ENCODE results near the gene NGF. TPM values are rescaled to one million over a fixed set of nuclear protein-coding genes. Genes with fewer than 3 reads are reported as not detected.
"Not testable (repeated sequence)": the region's sequence is repeated elsewhere in the genome, so short reads cannot be mapped to it uniquely, and the experiment has no call there.

The NGF gene
- total and polyA plus RNA-seq, 3 experiments from 2014 or later: not detected

- peaks cover 3 to 5% of the 10 kb centered on the region in 2 donors for H3K27me3 Mint-ChIP-seq
- ChIA-PET CTCF (no interaction called here), POLR2A (no interaction called here)
- H3K4me1 ChIP-seq (ENCODE audit: insufficient read depth, low read length): no peaks in the 10 kb centered on the region
- H3K9me3 ChIP-seq (ENCODE audit: low read length): no peaks in the 10 kb centered on the region
- H3K4me1 Mint-ChIP-seq: no peaks in the 10 kb centered on the region
- H3K9me3 Mint-ChIP-seq: peaks cover 0 to 11% (median 3%) of the 10 kb centered on the region in 5 donors
- H3K4me3 Mint-ChIP-seq: no peak overlapping the region
- no peaks in the 10 kb centered on the region for H3K36me3 Mint-ChIP-seq
- H3K27me3 ChIP-seq (ENCODE audit: insufficient read depth, low read length, poor library complexity, severe bottlenecking): no peaks in the 10 kb centered on the region
- H3K27ac ChIP-seq (ENCODE audit: low read depth, low read length): no peak overlapping the region
- no peak overlapping the region for H3K4me3 ChIP-seq (ENCODE audit: low read length)
- H3K27ac Mint-ChIP-seq: no peak overlapping the region
- DNase-seq: no peak
- no peaks in the 10 kb centered on the region for H3K36me3 ChIP-seq (ENCODE audit: insufficient read depth, low read length)
Measured at GRCh38 chr1:115364046-115364779, 26.2 kb upstream of the NGF start.

GRCh38 chr1:115363171-115363570 is 25.1 kb upstream of the NGF start:
- POLR2A ChIA-PET: no interaction called here

GRCh38 chr1:115360505-115361129 is 22.6 kb upstream of the NGF start:
- H3K4me1 ChIP-seq (ENCODE audit: insufficient read depth, low read length); H3K4me3 Mint-ChIP-seq; H3K9me3 ChIP-seq (ENCODE audit: low read length); H3K27me3 Mint-ChIP-seq; DNase-seq; H3K27me3 ChIP-seq (ENCODE audit: insufficient read depth, low read length, poor library complexity, severe bottlenecking); H3K36me3 ChIP-seq (ENCODE audit: insufficient read depth, low read length); POLR2A ChIA-PET; H3K4me1 Mint-ChIP-seq; H3K27ac Mint-ChIP-seq; H3K4me3 ChIP-seq (ENCODE audit: low read length); H3K27ac ChIP-seq (ENCODE audit: low read depth, low read length); H3K36me3 Mint-ChIP-seq; CTCF ChIA-PET: not testable (repeated sequence)
- H3K9me3 Mint-ChIP-seq: peaks cover 0 to 12% (median 3%) of the 10 kb centered on the region in 5 donors

More at GRCh38 chr1:115363171-115363570, 25.1 kb upstream of the NGF start:
- DNase-seq: no peak
- Mint-ChIP-seq H3K4me1 (no peaks in the 10 kb centered on the region), H3K4me3 (no peak overlapping the region), H3K27ac (no peak overlapping the region), H3K36me3 (no peaks in the 10 kb centered on the region), H3K27me3 (peaks cover 3 to 5% of the 10 kb centered on the region in 2 donors), H3K9me3 (peaks cover 0 to 12% (median 3%) of the 10 kb centered on the region in 5 donors)
- Histone ChIP-seq H3K9me3 (ENCODE audit: low read length) (no peaks in the 10 kb centered on the region), H3K36me3 (ENCODE audit: insufficient read depth, low read length) (no peaks in the 10 kb centered on the region), H3K4me3 (ENCODE audit: low read length) (no peak overlapping the region), H3K27me3 (ENCODE audit: insufficient read depth, low read length, poor library complexity, severe bottlenecking) (no peaks in the 10 kb centered on the region), H3K4me1 (ENCODE audit: insufficient read depth, low read length) (no peaks in the 10 kb centered on the region), H3K27ac (ENCODE audit: low read depth, low read length) (no peak overlapping the region)
- CTCF ChIA-PET: no interaction called here

GRCh38 chr1:115359787-115360452 is 21.9 kb upstream of the NGF start:
- H3K36me3 ChIP-seq (ENCODE audit: insufficient read depth, low read length): not testable (repeated sequence)

GRCh38 chr1:115356356-115356755 is 18.3 kb upstream of the NGF start:
- ChIA-PET CTCF (no interaction called here), POLR2A (no interaction called here)
- H3K4me3 Mint-ChIP-seq: no peak overlapping the region
- Histone ChIP-seq H3K4me1 (ENCODE audit: insufficient read depth, low read length) (no peaks in the 10 kb centered on the region), H3K9me3 (ENCODE audit: low read length) (no peaks in the 10 kb centered on the region), H3K27me3 (ENCODE audit: insufficient read depth, low read length, poor library complexity, severe bottlenecking) (no peaks in the 10 kb centered on the region), H3K36me3 (ENCODE audit: insufficient read depth, low read length) (no peaks in the 10 kb centered on the region), H3K27ac (ENCODE audit: low read depth, low read length) (no peak overlapping the region), H3K4me3 (ENCODE audit: low read length) (no peak overlapping the region)
- H3K36me3 Mint-ChIP-seq: no peaks in the 10 kb centered on the region
- H3K27ac Mint-ChIP-seq: no peak overlapping the region
- H3K9me3 Mint-ChIP-seq: peaks cover 0 to 8% (median 3%) of the 10 kb centered on the region in 5 donors
- peaks cover 6 to 11% of the 10 kb centered on the region in 2 donors for H3K27me3 Mint-ChIP-seq
- no peak for DNase-seq
- no peaks in the 10 kb centered on the region for H3K4me1 Mint-ChIP-seq

More at GRCh38 chr1:115359787-115360452, 21.9 kb upstream of the NGF start:
- H3K4me3 Mint-ChIP-seq; H3K27me3 ChIP-seq (ENCODE audit: insufficient read depth, low read length, poor library complexity, severe bottlenecking); H3K36me3 Mint-ChIP-seq; POLR2A ChIA-PET; H3K4me1 Mint-ChIP-seq; H3K4me3 ChIP-seq (ENCODE audit: low read length); H3K4me1 ChIP-seq (ENCODE audit: insufficient read depth, low read length); H3K9me3 ChIP-seq (ENCODE audit: low read length); H3K27ac ChIP-seq (ENCODE audit: low read depth, low read length); H3K27me3 Mint-ChIP-seq; DNase-seq; H3K27ac Mint-ChIP-seq; CTCF ChIA-PET: not testable (repeated sequence)
- peaks cover 0 to 12% (median 3%) of the 10 kb centered on the region in 5 donors for H3K9me3 Mint-ChIP-seq

GRCh38 chr1:115355069-115355468 is 17.0 kb upstream of the NGF start:
- H3K4me3 ChIP-seq (ENCODE audit: low read length): no peak overlapping the region
- CTCF ChIA-PET: no interaction called here
- Mint-ChIP-seq H3K4me3 (no peak overlapping the region), H3K36me3 (no peaks in the 10 kb centered on the region), H3K27me3 (peaks cover 6 to 11% of the 10 kb centered on the region in 2 donors), H3K4me1 (no peaks in the 10 kb centered on the region), H3K9me3 (peaks cover 0 to 4% (median 1%) of the 10 kb centered on the region in 5 donors), H3K27ac (no peak overlapping the region)
- no peak for DNase-seq
- H3K4me1 ChIP-seq (ENCODE audit: insufficient read depth, low read length): no peaks in the 10 kb centered on the region
- H3K9me3 ChIP-seq (ENCODE audit: low read length): no peaks in the 10 kb centered on the region
- POLR2A ChIA-PET: no interaction called here
- no peaks in the 10 kb centered on the region for H3K36me3 ChIP-seq (ENCODE audit: insufficient read depth, low read length)
- H3K27ac ChIP-seq (ENCODE audit: low read depth, low read length): no peak overlapping the region
- H3K27me3 ChIP-seq (ENCODE audit: insufficient read depth, low read length, poor library complexity, severe bottlenecking): no peaks in the 10 kb centered on the region

GRCh38 chr1:115351143-115351542 is 13.1 kb upstream of the NGF start:
- Mint-ChIP-seq H3K4me3 (no peak overlapping the region), H3K4me1 (no peaks in the 10 kb centered on the region), H3K27ac (no peak overlapping the region), H3K9me3 (no peaks in the 10 kb centered on the region), H3K36me3 (no peaks in the 10 kb centered on the region), H3K27me3 (peaks cover 9 to 11% of the 10 kb centered on the region in 2 donors)
- Histone ChIP-seq H3K27ac (ENCODE audit: low read depth, low read length) (no peak overlapping the region), H3K9me3 (ENCODE audit: low read length) (no peaks in the 10 kb centered on the region), H3K4me3 (ENCODE audit: low read length) (no peak overlapping the region), H3K27me3 (ENCODE audit: insufficient read depth, low read length, poor library complexity, severe bottlenecking) (no peaks in the 10 kb centered on the region), H3K4me1 (ENCODE audit: insufficient read depth, low read length) (no peaks in the 10 kb centered on the region), H3K36me3 (ENCODE audit: insufficient read depth, low read length) (no peaks in the 10 kb centered on the region)
- DNase-seq: no peak
- ChIA-PET POLR2A (no interaction called here), CTCF (no interaction called here)

- Mint-ChIP-seq H3K4me1 (no peaks in the 10 kb centered on the region), H3K27me3 (peaks cover 5 to 9% of the 10 kb centered on the region in 2 donors), H3K36me3 (no peaks in the 10 kb centered on the region), H3K4me3 (no peak overlapping the region), H3K9me3 (no peaks in the 10 kb centered on the region), H3K27ac (no peak overlapping the region)
- H3K9me3 ChIP-seq (ENCODE audit: low read length): no peaks in the 10 kb centered on the region
- CTCF ChIA-PET: no interaction called here
- no peak overlapping the region for H3K27ac ChIP-seq (ENCODE audit: low read depth, low read length)
- no peak overlapping the region for H3K4me3 ChIP-seq (ENCODE audit: low read length)
- no peak for DNase-seq
- no peaks in the 10 kb centered on the region for H3K36me3 ChIP-seq (ENCODE audit: insufficient read depth, low read length)
- H3K4me1 ChIP-seq (ENCODE audit: insufficient read depth, low read length): no peaks in the 10 kb centered on the region
- H3K27me3 ChIP-seq (ENCODE audit: insufficient read depth, low read length, poor library complexity, severe bottlenecking): no peaks in the 10 kb centered on the region
- POLR2A ChIA-PET: no interaction called here
Measured at GRCh38 chr1:115348636-115349035, 10.6 kb upstream of the NGF start.
